ENCODE data around the gene FBXW9. TPM values are rescaled to one million over a fixed set of nuclear protein-coding genes. Genes with fewer than 3 reads are reported as not detected.

FBXW9 gene
- total RNA-seq (10 to 100 TPM in 1 of 7 donors, 1 to 10 TPM in 6; 3.5 to 14.8 (median 5.2) TPM), polyA plus RNA-seq (1 to 10 TPM in 1 of 2 donors, under 1 TPM in 1; 0.37 to 6.8 TPM)
- long read RNA-seq, donor 1, transcript FBXW9-201 (10 exons, 1,738 nt) = major isoform, 41 of 52 reads
- long read RNA-seq, donor 1, partial matches to known transcripts = 1 of 52 reads
- long read RNA-seq, donor 1, other reads (novel, unspliced or antisense) = 10 of 52 reads
- long read RNA-seq, donor 2, transcript FBXW9-201 (10 exons, 1,738 nt) = major isoform, 9 of 9 reads
- long read RNA-seq, donor 2, partial matches to known transcripts = 0 of 9 reads
- long read RNA-seq, donor 2, other reads (novel, unspliced or antisense) = 0 of 9 reads
- long read RNA-seq, donor 3, transcript FBXW9-201 (10 exons, 1,738 nt) = major isoform, 15 of 22 reads
- long read RNA-seq, donor 3, partial matches to known transcripts = 2 of 22 reads
- long read RNA-seq, donor 3, other reads (novel, unspliced or antisense) = 5 of 22 reads

- DNase-seq = peak; percentile 93 to 98 (median 97)
- intact Hi-C loops (cut with DNase I) = no loop called here
- H3K9me3 ChIP-seq = no peaks in the 10 kb centered on the region
- TF ChIP-seq POLR2A (IDR thresholded peaks at IDR 0.05) (peak; percentile 56), CTCF (IDR thresholded peaks at IDR 0.05) (peak in 1 of 3 donors; percentile 10), EP300 (IDR thresholded peaks at IDR 0.05) (no peak)
- H3K27me3 ChIP-seq = no peaks in the 10 kb centered on the region
- H3K27ac ChIP-seq = peak within 1 kb of the TSS in 1 of 2 donors; percentile 87
- 5 to 6% (median 6%) methylated on average over 55 to 59 of the region's 59 CpGs for WGBS, 3 donors
- peaks cover 4% of the 10 kb centered on the region for H3K4me1 ChIP-seq (ENCODE audit: insufficient read depth)
- no peaks in the 10 kb centered on the region for H3K36me3 ChIP-seq
- peak within 1 kb of the TSS; percentile 58 for H3K4me3 ChIP-seq
These were observed at the start of gene FBXW9 for GRCh38 chr19:12696366-12697335. Gene FBXW9 (minus strand): TSS chr19:12696631. CDS start chr19:12696581, 50 bp downstream.

GRCh38 chr19:12745166-12745897 is 48.9 kb upstream of the FBXW9 start:
- Histone ChIP-seq H3K36me3 (no peaks in the 10 kb centered on the region), H3K27me3 (no peaks in the 10 kb centered on the region), H3K4me3 (no peak overlapping the region), H3K4me1 (ENCODE audit: insufficient read depth) (no peaks in the 10 kb centered on the region), H3K9me3 (peaks cover 0 to 12% of the 10 kb centered on the region in 2 donors), H3K27ac (no peak overlapping the region)
- no peak for DNase-seq
- no peak for TF ChIP-seq EP300 (IDR thresholded peaks at IDR 0.05)
- no peak for TF ChIP-seq POLR2A (IDR thresholded peaks at IDR 0.05)
- TF ChIP-seq CTCF (IDR thresholded peaks at IDR 0.05) = no peak
- 72 to 79% (median 73%) methylated on average over 22 of the region's 22 CpGs for WGBS, 3 donors
- intact Hi-C loops (cut with DNase I) = no loop called here

- Histone ChIP-seq H3K27ac (no peak overlapping the region), H3K9me3 (no peaks in the 10 kb centered on the region), H3K27me3 (no peaks in the 10 kb centered on the region), H3K4me3 (peak overlapping the region; percentile 87), H3K36me3 (no peaks in the 10 kb centered on the region), H3K4me1 (ENCODE audit: insufficient read depth) (peaks cover 13% of the 10 kb centered on the region)
- WGBS, 3 donors = 6 to 12% (median 7%) methylated on average over 13 of the region's 13 CpGs
- no peak for DNase-seq
- intact Hi-C loops (cut with DNase I) = loop anchor here in 1 of 4 donors (2.0 kb wide), 1 partner anchor 39 kb away; no protein-coding TSS in a partner anchor
- TF ChIP-seq POLR2A (IDR thresholded peaks at IDR 0.05) (no peak), CTCF (IDR thresholded peaks at IDR 0.05) (no peak), EP300 (IDR thresholded peaks at IDR 0.05) (no peak)
These were observed 41.5 kb upstream of the FBXW9 start for GRCh38 chr19:12737835-12738351.
